H1 (cell line): Measurements from ENCODE around the gene NAP1L1. TPM values are rescaled to one million over a fixed set of nuclear protein-coding genes. Genes with fewer than 3 reads are reported as not detected.

Source experiments
- CTCF ChIA-PET: fragments of 300-600 bp; sonication (Branson Sonifier 250); formaldehyde crosslinking; loops from one replicate; lab custom pipeline; 2021; ENCODE audit not compliant: partially characterized antibody; lab: Charles Lee
- POLR2A ChIA-PET: fragments of 300-600 bp; sonication (Branson Sonifier 250); formaldehyde crosslinking; loops from one replicate; lab custom pipeline; 2021; ENCODE audit warnings: inconsistent platforms; ENCODE audit not compliant: partially characterized antibody; lab: Charles Lee
- DNase-seq, 2 experiments: peaks; one replicate each; pipeline versions ENCODE4 v3.0.0 to v3.0.0-alpha.2; 2010 to 2022; ENCODE audit warnings: low spot score in 2 of 2, low read depth in 1 of 2, mixed read lengths in 1 of 2
- FAIRE-seq: peaks from 2 replicates; lab custom pipeline; 2011; peaks lifted over from hg19 to GRCh38; lab: Jason Lieb, UNC
- H2AFZ ChIP-seq: 2 replicates; pipeline ENCODE4 v1.8.1; 2012; ENCODE audit warnings: low read length, inconsistent platforms
- H2AK5ac ChIP-seq: 2 replicates; pipeline ENCODE4 v1.6.1; 2013; ENCODE audit warnings: low read depth, low read length
- H2BK120ac ChIP-seq: replicated peaks from 2 replicates; pipeline ENCODE3; 2013; ENCODE audit warnings: low read depth, low read length, inconsistent platforms
- H2BK12ac ChIP-seq: 2 replicates; pipeline ENCODE4 v1.6.1; 2013; ENCODE audit warnings: low read depth, low read length
- H2BK15ac ChIP-seq: 2 replicates; pipeline ENCODE4 v1.6.1; 2013; ENCODE audit warnings: low read length
- H2BK20ac ChIP-seq: 2 replicates; pipeline ENCODE4 v1.6.1; 2013; ENCODE audit warnings: low read length
- H2BK5ac ChIP-seq: 2 replicates; pipeline ENCODE4 v1.6.1; 2013; ENCODE audit warnings: low read depth, low read length
- H3K14ac ChIP-seq: 2 replicates; pipeline ENCODE4 v1.6.1; 2013; ENCODE audit warnings: inconsistent platforms; ENCODE audit not compliant: insufficient read length
- H3K18ac ChIP-seq: 2 replicates; pipeline ENCODE4 v1.6.1; 2013; ENCODE audit warnings: low read length; ENCODE audit errors: extremely low read depth
- H3K23ac ChIP-seq: 2 replicates; pipeline ENCODE4 v1.6.1; 2013; ENCODE audit warnings: inconsistent platforms; ENCODE audit not compliant: insufficient read length
- H3K23me2 ChIP-seq: 2 replicates; pipeline ENCODE4 v1.6.1; 2013; ENCODE audit warnings: low read depth, low read length
- H3K27ac ChIP-seq: 2 replicates; pipeline ENCODE4 v1.6.1; 2011; ENCODE audit warnings: low read depth, low read length, inconsistent platforms
- H3K27me3 ChIP-seq, 4 experiments: replicated peaks in 1 of 4; 1 replicate in 1 of 4; 2 replicates in 3 of 4; pipeline versions ENCODE4 v1.6.1 to v1.8.1; 2011 to 2013; ENCODE audit warnings: low read length in 3 of 4, mild to moderate bottlenecking in 3 of 4, inconsistent platforms in 2 of 4, mixed read lengths in 2 of 4, moderate library complexity in 1 of 4; ENCODE audit not compliant: control insufficient read depth in 3 of 4, insufficient read depth in 3 of 4; ENCODE audit errors: extremely low read depth in 1 of 4
- H3K36me3 ChIP-seq, 4 experiments: 2 replicates each; pipeline versions ENCODE4 v1.6.1 to v1.8.1; 2011 to 2013; ENCODE audit warnings: mild to moderate bottlenecking in 4 of 4, low read length in 3 of 4, moderate library complexity in 2 of 4, control low read depth in 1 of 4, inconsistent platforms in 1 of 4; ENCODE audit not compliant: insufficient read depth in 4 of 4, control insufficient read depth in 2 of 4
- H3K4ac ChIP-seq: replicated peaks from 2 replicates; pipeline ENCODE3; 2013; ENCODE audit warnings: low read length, low read depth, mixed read lengths, inconsistent platforms; ENCODE audit not compliant: insufficient read length
- H3K4me1 ChIP-seq, 4 experiments: replicated peaks in 1 of 4; 1 replicate in 1 of 4; 2 replicates in 3 of 4; pipeline versions ENCODE4 v1.6.1 to v1.8.1; 2011 to 2013; ENCODE audit warnings: low read length in 3 of 4, inconsistent platforms in 2 of 4, mixed read lengths in 1 of 4; ENCODE audit not compliant: insufficient read depth in 4 of 4, control insufficient read depth in 3 of 4
- H3K4me2 ChIP-seq, 2 experiments: 2 replicates each; pipeline versions ENCODE4 v1.6.1 to v1.8.1; 2011 to 2013; ENCODE audit warnings: low read depth in 2 of 2, low read length in 2 of 2, control low read depth in 1 of 2, inconsistent platforms in 1 of 2, mild to moderate bottlenecking in 1 of 2; ENCODE audit not compliant: insufficient read depth in 1 of 2
- H3K4me3 ChIP-seq, 4 experiments: fragments of 200-600, 300-600 bp in 1 of 4; sonication (generic), shearing (Covaris generic), sonication (Bioruptor Twin) in 1 of 4; 2 replicates each; pipeline versions ENCODE4 v1.5.1 to v1.8.1; 2011 to 2016; ENCODE audit warnings: low read length in 4 of 4, low read depth in 3 of 4, control low read depth in 2 of 4, inconsistent platforms in 2 of 4, mild to moderate bottlenecking in 2 of 4, mixed read lengths in 1 of 4, moderate library complexity in 1 of 4; ENCODE audit not compliant: insufficient read depth in 2 of 4; ENCODE audit errors: extremely low read depth in 1 of 4
- H3K56ac ChIP-seq: replicated peaks from 2 replicates; pipeline ENCODE3; 2013; ENCODE audit warnings: low read depth, mild to moderate bottlenecking, mixed read lengths, low read length, inconsistent platforms; ENCODE audit not compliant: insufficient read length
- H3K79me1 ChIP-seq: 2 replicates; pipeline ENCODE4 v1.6.1; 2013; ENCODE audit warnings: low read depth, low read length, control low read depth
- H3K79me2 ChIP-seq, 2 experiments: 2 replicates each; pipeline versions ENCODE4 v1.6.1 to v1.8.1; 2012 to 2013; ENCODE audit warnings: low read length in 2 of 2, mild to moderate bottlenecking in 2 of 2, inconsistent platforms in 1 of 2; ENCODE audit not compliant: insufficient read depth in 2 of 2, control insufficient read depth in 1 of 2
- H3K9ac ChIP-seq, 4 experiments: replicated peaks in 1 of 4; 1 replicate in 1 of 4; 2 replicates in 3 of 4; pipeline versions ENCODE4 v1.6.1 to v1.8.1; 2011 to 2013; ENCODE audit warnings: low read depth in 3 of 4, low read length in 3 of 4, control low read depth in 2 of 4, mild to moderate bottlenecking in 2 of 4, moderate library complexity in 2 of 4, inconsistent platforms in 1 of 4; ENCODE audit errors: extremely low read depth in 1 of 4
- H3K9me3 ChIP-seq, 2 experiments: 2 replicates each; pipeline versions ENCODE4 v1.6.1 to v1.8.1; 2012 to 2013; ENCODE audit warnings: mild to moderate bottlenecking in 2 of 2, moderate library complexity in 2 of 2, control low read depth in 1 of 2, inconsistent platforms in 1 of 2, low read depth in 1 of 2, low read length in 1 of 2, mixed read lengths in 1 of 2; ENCODE audit not compliant: insufficient read depth in 2 of 2
- H4K20me1 ChIP-seq, 2 experiments: replicated peaks in 1 of 2; 2 replicates each; pipeline versions ENCODE3 to v1.8.1; 2011 to 2013; ENCODE audit warnings: inconsistent platforms in 2 of 2, low read length in 2 of 2, mild to moderate bottlenecking in 1 of 2; ENCODE audit not compliant: insufficient read depth in 2 of 2, control insufficient read depth in 1 of 2
- H4K5ac ChIP-seq: 2 replicates; pipeline ENCODE4 v1.6.1; 2013; ENCODE audit warnings: low read length, low read depth, mixed read lengths, inconsistent platforms; ENCODE audit not compliant: insufficient read length
- H4K8ac ChIP-seq: 2 replicates; pipeline ENCODE4 v1.8.0; 2013; ENCODE audit warnings: mild to moderate bottlenecking, moderate library complexity, low read length, inconsistent platforms; ENCODE audit not compliant: insufficient read depth; ENCODE audit errors: extremely low read depth
- H4K91ac ChIP-seq: replicated peaks from 2 replicates; pipeline ENCODE3; 2013; ENCODE audit warnings: low read length, mixed read lengths, inconsistent platforms; ENCODE audit not compliant: insufficient read length
- EP300 ChIP-seq, 2 experiments: IDR thresholded peaks; 1 replicate in 1 of 2; 2 replicates in 1 of 2; pipeline ENCODE4 v1.6.1; 2011 to 2012; ENCODE audit warnings: low read depth in 2 of 2, low read length in 2 of 2, mild to moderate bottlenecking in 2 of 2, borderline replicate concordance in 1 of 2, inconsistent platforms in 1 of 2, moderate library complexity in 1 of 2
- FOSL1 ChIP-seq: IDR thresholded peaks from 2 replicates; pipeline ENCODE4 v1.6.1; 2011; ENCODE audit warnings: mild to moderate bottlenecking, low read depth, low read length, moderate library complexity; ENCODE audit not compliant: insufficient read depth
- RBBP5 ChIP-seq: IDR thresholded peaks from 2 replicates; pipeline ENCODE4 v1.7.1; 2012; ENCODE audit warnings: low read depth, mild to moderate bottlenecking, inconsistent platforms, low read length, moderate library complexity, borderline replicate concordance
- SIX5 ChIP-seq: IDR thresholded peaks from 2 replicates; pipeline ENCODE4 v1.6.1; 2011; ENCODE audit warnings: mild to moderate bottlenecking, low read depth, low read length
- TAF1 ChIP-seq: IDR thresholded peaks from 2 replicates; pipeline ENCODE4 v1.6.1; 2011; ENCODE audit warnings: mild to moderate bottlenecking, low read depth, low read length
- WGBS, 2 experiments: shearing (Covaris generic) in 1 of 2; methylation state at CpG; one replicate each; pipeline versions ENCODE4 v1.1.6 to v1.1.7; 2013 to 2015; ENCODE audit warnings: low lambda C conversion rate in 2 of 2, mixed read lengths in 2 of 2, inconsistent platforms in 1 of 2, low coverage in 1 of 2, missing lambda C conversion rate in 1 of 2; ENCODE audit not compliant: insufficient replicate concordance in 2 of 2, insufficient coverage in 1 of 2, insufficient read length in 1 of 2; ENCODE audit errors: extremely low coverage in 1 of 2, missing lambda C conversion rate in 1 of 2; 5-methylcytosine and 5-hydroxymethylcytosine counted together
- polyA plus RNA-seq, 7 experiments: library from polyadenylated mRNA; depleted of rRNA in 3 of 7; stranded (reverse) in 5 of 7; unstranded in 2 of 7; fragments of >200 nt in 5 of 7; fragments of 200-250 nt in 2 of 7; gene quantifications; 1 replicate in 5 of 7; 2 replicates in 1 of 7; 4 replicates in 1 of 7; pipeline versions ENCODE4 v1.2.1 to v1.2.3, GENCODE V29; 2011 to 2013; ENCODE audit warnings: missing spikeins in 2 of 7, mixed read lengths in 2 of 7
- total RNA-seq: library from RNA; stranded (reverse); fragmentation: NEBNext Ultra II Directional; extraction: Animal tissue kit (Norgen Biotek cat#: 25700); gene quantifications from 2 replicates; pipeline ENCODE4 v1.2.1, GENCODE V29; 2021
- TF ChIP-seq, protein P1 (sequence below): IDR thresholded peaks from 2 replicates; pipeline ENCODE4 v1.6.1; 2012; ENCODE audit warnings: low read length, inconsistent platforms
- TF ChIP-seq, protein P2 (sequence below), 3 experiments: IDR thresholded peaks; 1 replicate in 2 of 3; 2 replicates in 1 of 3; pipeline versions ENCODE4 v1.5.1 to v1.6.1; 2011; ENCODE audit warnings: low read length in 3 of 3, mild to moderate bottlenecking in 3 of 3, inconsistent platforms in 2 of 3, low read depth in 1 of 3, moderate library complexity in 1 of 3; ENCODE audit not compliant: insufficient read depth in 1 of 3; ENCODE audit errors: control extremely low read depth in 1 of 3

NAP1L1 gene
- total and polyA plus RNA-seq, 2 of the 8 experiments (the other 6 are each of a cell fraction or from before 2014, with no cell fraction given) = 202 to 1,159 TPM

DNA sequence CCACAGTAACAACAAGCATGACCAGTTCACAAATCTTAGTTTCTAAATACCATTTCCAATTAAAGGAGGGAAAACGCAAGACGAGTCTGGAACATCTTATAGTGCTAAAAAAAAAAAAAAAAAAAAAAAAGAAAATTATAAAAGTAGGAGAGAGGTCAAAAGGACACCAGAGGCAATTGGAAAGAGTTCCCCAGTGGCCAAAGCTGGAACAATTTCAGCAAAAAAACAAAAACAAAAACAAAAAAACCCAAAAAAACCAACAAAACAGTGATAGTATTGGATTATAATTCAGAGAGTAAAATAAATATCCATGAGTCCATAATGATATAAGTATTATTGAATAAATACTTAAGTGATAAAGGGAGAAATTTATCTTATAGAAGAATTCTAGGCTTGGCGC is 10.3 kb upstream of the NAP1L1 start:
- FAIRE-seq (no peak), DNase-seq (no peak)
- Histone ChIP-seq H3K56ac (no peak overlapping the region), H3K14ac (no peak overlapping the region), H3K27me3 (no peaks in the 10 kb centered on the region), H3K4me1 (no peaks in the 10 kb centered on the region), H4K91ac (no peak overlapping the region), H3K36me3 (no peaks in the 10 kb centered on the region), H2BK5ac (no peak overlapping the region), H3K23me2 (no peaks in the 10 kb centered on the region), H3K4ac (no peak overlapping the region), H3K4me2 (no peak overlapping the region), H3K4me3 (no peak overlapping the region), H3K23ac (no peak overlapping the region), H2AK5ac (no peak overlapping the region), H2BK12ac (no peak overlapping the region), H2BK15ac (no peak overlapping the region), H3K27ac (no peak overlapping the region), H3K9ac (no peak overlapping the region), H4K20me1 (no peaks in the 10 kb centered on the region), H3K79me2 (no peaks in the 10 kb centered on the region), H2AFZ (no peak overlapping the region), H2BK120ac (no peak overlapping the region), H4K8ac (no peak overlapping the region), H3K9me3 (no peaks in the 10 kb centered on the region), H3K18ac (no peak overlapping the region), H3K79me1 (no peaks in the 10 kb centered on the region), H4K5ac (no peak overlapping the region), H2BK20ac (no peak overlapping the region)
- CTCF ChIA-PET = interaction anchor here (0.6 to 1.7 kb wide), 2 partner anchors 21 to 54 kb away, joined by 3 read pairs; no protein-coding TSS in a partner anchor
- 78% methylated on average over 3 of the region's 3 CpGs; no CpG with 5 or more reads in 1 of the 2 experiments for WGBS, 2 experiments
- POLR2A ChIA-PET = interaction anchor here (1.7 kb wide), 1 partner anchor 11 kb away, joined by 4 read pairs; the partner anchor contains the start of gene NAP1L1
- TF ChIP-seq, protein P1, sequence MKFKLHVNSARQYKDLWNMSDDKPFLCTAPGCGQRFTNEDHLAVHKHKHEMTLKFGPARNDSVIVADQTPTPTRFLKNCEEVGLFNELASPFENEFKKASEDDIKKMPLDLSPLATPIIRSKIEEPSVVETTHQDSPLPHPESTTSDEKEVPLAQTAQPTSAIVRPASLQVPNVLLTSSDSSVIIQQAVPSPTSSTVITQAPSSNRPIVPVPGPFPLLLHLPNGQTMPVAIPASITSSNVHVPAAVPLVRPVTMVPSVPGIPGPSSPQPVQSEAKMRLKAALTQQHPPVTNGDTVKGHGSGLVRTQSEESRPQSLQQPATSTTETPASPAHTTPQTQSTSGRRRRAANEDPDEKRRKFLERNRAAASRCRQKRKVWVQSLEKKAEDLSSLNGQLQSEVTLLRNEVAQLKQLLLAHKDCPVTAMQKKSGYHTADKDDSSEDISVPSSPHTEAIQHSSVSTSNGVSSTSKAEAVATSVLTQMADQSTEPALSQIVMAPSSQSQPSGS = no peak
- TF ChIP-seq, protein P2, sequence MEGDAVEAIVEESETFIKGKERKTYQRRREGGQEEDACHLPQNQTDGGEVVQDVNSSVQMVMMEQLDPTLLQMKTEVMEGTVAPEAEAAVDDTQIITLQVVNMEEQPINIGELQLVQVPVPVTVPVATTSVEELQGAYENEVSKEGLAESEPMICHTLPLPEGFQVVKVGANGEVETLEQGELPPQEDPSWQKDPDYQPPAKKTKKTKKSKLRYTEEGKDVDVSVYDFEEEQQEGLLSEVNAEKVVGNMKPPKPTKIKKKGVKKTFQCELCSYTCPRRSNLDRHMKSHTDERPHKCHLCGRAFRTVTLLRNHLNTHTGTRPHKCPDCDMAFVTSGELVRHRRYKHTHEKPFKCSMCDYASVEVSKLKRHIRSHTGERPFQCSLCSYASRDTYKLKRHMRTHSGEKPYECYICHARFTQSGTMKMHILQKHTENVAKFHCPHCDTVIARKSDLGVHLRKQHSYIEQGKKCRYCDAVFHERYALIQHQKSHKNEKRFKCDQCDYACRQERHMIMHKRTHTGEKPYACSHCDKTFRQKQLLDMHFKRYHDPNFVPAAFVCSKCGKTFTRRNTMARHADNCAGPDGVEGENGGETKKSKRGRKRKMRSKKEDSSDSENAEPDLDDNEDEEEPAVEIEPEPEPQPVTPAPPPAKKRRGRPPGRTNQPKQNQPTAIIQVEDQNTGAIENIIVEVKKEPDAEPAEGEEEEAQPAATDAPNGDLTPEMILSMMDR (IDR thresholded peaks at IDR 0.05; ENCODE audit: control extremely low read depth in 1 of 3, insufficient read depth in 1 of 3, low read depth in 1 of 3, low read length in 3 of 3) = no peak
- TF ChIP-seq RBBP5 (no peak), EP300 (IDR thresholded peaks at IDR 0.05; ENCODE audit: borderline replicate concordance in 1 of 2, low read depth in 2 of 2, low read length in 2 of 2) (no peak), TAF1 (no peak), FOSL1 (no peak), SIX5 (no peak)
